Activated T-cell treated with anti-CD3 and anti-CD28 coated beads for 4 hours (primary cell): ENCODE results near the gene RET.

Experiments
- DNase-seq: peaks from one replicate; pipeline ENCODE4 v3.0.0-alpha.2; 2020

RET gene

DNA sequence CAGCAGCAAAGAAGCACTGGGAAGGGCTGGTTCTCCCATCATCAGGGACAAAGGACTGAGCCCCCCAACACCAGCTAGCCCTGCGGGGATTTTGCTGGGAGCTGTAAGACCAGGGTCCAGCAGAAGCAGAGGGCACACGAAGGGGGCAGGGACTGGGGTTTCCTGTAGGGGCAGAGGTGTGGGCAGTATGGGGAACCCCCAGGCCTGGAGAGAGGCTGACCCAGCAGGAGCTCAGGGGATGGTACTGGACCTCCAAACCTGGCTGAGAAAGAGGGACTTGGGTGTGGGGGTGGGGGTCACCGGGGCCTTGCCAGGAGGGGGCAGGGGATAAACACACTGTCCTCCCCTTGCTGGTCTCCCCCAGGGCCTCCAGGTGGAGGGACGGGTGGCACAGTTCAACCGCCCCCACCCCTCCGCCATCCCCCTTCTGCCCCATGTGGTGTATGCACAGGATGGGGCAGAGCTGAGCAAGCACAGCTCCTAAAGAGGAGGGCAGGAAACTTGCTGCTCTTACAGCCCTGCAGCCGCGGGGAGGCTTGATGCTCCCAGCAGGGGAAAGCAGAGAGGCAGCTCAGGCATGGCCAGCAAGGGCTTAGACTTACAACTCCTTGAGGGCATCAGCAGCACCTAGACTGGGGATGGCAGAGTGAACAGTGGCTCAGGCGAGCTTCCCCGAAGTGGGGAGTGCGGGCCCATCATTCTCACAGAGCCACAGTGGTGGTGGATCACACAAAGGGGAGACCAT lies 12.4 kb upstream of the RET start:
- DNase-seq: no peak

DNA sequence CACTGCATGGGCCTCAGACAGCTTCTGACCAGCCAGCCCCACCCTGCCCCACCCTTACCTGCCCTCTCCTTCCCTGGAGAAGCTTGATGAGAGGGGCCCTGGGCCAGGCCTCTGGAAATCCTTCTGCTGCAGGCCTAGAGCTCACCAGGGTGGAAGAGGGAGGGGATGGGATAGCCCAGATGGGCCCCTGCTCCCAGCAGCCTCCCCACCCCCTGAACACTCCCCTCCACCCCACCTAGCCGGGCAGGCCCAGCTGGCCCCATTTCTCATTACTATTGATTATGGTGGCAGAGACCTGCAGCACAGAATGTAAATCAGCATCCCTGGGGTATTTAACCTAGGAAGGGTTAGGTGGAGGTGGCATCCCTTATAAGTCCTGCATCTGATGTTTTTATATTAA lies 11.6 kb upstream of the RET start:
- DNase-seq: no peak

DNA sequence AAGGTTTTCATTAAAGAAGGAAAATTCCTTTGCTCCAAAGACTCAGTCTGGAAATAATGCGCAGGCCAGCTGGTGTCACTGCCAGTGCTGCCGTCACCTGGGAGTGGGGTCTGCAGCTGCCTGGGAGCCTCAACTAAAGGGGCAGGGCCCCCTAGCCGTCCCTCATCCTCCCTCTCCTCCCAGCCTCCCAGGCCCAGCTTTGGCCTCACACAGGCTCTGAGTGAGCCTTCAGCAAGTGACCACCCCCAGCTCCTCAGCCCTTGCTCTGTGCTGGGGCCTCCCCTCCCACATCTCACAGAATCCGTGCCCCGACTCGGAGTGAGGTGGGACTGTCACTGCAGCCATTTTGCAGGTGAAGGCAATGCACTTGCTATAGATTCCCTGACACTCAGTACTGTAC lies 11.1 kb upstream of the RET start:
- DNase-seq: no peak

DNA sequence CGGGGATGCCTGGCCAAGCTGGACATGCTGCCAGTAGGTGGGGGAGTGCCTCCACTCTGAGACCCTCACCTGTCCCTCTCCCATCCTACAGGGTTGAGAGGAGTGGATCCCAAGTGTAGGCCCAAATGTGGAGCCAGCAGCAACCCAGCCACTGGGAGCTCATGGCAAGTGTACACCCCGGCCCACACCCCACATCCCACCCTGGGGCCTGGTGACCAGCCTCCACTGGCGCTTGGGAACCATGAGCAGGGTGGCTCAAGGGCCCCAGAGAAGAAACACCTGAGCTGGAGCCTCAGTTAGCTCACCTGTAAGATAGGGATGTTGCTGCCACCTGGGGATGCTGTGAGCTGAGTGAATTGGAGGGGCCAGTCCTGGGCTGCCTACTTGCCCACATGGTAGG lies 10.4 kb upstream of the RET start:
- no peak for DNase-seq

DNA sequence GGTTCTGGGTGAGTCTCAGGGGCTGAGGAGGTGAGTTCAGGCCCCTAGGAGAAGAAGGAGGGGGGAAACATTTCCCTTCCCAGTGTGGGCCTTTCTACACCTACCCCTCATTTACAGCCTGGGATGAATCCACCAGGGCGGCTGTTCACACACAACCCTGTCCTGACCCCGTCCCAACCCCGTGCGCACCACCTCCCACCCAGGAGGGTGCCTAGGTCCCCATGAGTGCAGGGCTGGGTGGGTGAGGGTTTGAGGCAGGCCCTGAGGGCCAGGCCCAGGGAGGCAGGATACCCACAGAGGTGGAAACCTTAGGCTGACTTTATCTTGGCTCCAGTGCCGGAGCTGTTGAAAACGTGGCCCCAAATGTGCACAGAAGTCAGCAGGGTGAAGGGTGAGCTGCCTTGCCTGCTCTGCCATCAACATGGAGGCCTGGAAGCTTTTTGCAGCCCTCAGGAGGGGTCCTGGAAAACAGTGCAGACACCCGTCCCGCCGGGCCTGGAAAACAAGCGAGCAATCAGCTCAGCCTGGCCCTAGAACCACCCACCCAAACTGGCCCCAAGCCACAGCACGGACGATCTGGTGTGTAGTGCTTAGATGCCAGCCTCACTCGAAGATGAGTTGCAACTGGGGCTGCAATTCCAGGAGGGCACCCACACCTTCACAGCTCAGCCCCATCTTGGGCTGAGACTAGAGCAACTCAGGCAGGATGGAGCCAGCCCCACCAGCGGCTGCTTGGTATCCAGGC lies 9.3 kb upstream of the RET start:
- no peak for DNase-seq

DNA sequence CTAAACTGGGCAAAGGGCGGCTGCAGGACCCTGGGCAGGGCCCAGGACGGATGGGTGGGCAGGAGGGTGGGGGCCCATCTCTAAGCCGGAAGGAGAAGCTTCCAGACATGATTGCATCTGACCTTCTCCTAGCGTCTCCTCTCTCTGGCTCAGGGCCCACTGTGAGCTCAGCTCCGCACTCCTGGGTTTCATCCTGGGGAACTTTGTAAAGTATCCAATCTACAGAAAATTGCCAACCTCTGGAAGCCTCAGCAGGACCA lies 8.8 kb upstream of the RET start:
- DNase-seq: no peak

DNA sequence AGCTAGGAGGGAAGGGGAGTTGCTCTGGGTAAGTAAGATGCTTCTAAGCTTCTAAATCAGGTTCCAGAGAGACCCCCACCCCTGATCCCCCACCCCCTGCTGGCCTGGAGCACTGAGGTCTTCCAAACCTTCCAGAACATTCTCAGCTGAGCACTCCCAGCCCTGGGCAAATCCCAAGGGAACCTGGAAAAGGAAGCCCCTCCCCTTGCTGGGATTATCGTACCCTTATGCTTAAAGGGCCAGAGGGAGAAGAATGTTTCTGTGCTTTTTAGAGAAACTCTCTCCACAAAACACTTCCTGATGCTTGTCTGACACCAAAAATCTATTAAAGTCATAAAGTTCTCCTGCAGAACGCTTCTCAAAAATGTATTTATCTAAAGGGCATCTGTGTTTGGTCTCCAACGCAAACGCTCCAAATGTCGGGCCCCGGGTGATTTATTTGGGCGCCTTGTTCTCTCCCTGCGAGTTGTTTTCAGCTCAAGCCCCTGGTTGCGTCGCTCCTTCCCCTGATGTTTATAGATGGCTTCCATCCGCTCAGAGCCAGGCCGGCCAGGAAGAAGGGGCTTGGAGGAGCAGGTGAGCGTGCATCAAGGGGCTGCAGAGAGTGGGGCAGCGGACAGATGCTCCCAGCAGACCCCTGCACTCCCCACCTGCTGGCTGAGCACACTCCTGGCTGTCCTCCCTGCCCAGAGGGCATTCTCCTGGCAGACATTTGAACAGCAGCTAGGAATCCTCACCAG lies 8.2 kb upstream of the RET start:
- no peak for DNase-seq

DNA sequence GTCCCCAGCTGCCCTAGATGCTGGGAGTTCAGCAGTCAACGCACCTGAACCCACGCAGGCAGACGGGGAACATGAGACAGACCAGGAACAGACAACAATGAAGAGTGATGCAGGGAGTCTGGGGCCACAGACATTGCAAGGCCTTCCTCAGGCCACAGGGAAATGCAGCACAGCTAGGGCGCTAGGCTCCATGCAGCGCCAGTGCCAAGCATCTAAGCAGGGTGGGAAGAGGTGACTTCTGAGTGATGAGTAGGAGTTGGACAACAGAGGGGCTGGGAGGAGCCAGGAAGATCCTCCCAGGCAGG lies 7.7 kb upstream of the RET start:
- DNase-seq: no peak

DNA sequence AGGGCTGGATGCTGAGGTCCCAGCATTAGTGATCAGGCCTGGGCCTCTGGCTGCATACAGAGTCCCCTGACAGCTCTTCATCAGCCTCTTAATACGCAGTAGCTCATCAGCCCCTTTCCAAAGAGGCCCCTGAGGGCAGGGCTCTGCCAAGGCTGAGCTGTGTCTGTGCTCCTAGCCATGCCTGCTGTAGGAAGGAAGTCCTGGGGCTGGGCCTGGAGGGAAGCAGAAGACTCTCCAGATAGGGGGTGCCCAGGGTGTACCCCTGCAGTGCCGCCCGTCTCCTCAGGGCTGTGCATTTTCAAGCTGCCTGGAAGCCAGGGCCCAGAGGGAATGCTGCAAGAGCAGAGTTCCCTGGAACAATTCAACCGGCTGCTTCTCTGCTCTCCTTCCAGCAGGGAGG lies 7.3 kb upstream of the RET start:
- no peak for DNase-seq

DNA sequence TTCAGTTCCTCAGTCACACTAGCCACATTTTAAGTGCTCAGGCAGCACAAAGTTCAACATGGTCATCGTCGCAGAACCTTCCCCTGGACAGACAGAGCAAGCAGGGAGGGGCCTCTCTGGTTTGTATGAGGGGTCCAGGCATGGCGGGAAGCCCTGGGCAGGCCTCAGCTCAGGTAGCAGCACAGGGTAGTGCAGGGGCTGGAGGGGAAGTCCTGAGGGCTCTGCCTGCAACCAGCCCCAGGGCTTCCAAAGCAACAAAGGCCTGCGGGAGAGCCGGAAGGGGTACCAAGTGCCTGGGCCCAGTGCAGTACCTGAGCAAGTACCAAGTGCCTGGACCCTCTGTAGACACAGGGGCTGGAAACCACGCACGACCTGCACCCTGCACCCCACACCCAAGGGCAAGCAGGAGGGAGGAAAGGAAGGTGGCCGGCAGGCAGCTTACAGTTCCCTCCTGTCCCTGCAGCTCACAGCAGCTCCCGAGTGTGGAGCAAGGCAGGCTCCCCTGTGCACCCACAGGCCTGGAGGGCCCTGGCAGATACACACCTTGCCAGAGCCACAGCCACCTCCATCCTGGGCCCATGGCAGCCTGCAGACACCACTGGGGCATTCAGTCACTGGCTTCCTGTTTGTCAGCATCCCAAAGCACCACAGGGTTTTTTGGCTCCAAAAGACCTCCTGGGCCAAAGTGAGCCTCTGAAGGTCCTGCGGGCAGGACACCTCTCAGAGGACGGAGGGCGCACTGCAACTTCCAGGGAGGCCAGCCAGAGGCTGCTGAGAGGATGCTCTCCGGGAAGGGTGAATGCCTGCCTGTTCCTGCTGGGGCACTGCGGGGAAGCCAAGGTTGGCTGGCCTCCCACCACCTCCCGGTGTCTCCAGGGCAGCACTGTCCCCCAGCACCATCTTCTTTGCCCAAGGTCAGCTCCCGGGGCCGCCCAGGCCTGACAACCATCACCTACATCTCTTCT lies 6.5 kb upstream of the RET start:
- DNase-seq: no peak

DNA sequence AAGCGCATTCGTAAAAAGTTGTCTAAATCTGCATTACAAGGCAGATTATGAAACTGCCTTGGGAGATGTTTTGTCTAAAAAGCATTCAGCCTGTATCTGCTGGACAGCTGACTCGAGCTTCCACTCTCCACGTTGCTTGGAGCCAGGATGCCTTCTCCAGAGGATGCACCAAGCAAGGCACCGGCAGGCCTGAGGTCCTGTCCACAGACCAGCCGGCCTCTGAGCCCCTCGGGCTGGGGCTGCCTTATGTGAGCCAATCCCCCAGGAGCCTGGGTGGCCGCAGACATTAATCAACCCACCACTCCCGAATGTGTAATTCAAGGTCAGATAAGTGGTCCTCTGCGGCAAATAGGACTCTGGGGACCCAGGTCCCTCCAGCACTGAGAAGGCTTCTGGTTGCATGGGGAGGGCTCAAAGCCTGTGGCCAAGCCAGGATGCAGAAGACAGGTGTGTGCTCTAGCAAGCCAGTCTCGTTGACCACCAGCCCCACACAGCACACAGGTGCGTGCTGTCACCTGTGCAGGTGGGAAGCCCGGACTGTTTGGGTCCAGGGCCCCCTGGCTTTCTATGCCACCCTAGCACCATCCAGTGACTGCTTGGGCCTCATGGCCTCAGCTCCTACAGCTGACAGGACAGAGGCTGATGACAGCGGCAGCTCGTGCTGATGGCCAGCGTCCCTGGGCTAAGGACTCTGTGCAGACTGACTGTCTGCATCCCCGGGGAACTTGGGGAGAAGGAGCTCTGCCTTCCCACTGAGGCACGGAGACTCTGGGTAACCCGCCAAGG lies 4.8 kb upstream of the RET start:
- no peak for DNase-seq

DNA sequence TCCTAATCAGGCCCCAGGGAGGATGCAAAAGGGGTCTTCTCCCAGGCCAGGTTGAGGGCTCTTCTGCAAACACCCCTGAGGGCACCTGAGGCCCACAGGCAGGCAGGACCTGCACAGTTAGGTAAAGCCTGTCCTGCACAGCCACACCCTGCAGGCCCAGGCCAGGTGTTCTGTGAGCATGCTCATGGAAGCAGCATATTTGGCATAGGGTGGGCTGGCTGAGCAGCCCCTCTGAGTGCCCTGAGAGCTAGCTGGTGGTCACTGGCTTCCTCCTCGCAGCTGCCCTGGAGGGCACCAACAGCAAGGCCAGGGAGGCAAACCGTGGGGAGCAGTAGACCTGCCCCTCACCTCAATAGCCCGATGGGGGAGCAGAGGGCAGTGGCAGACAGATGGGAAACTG lies 3.7 kb upstream of the RET start:
- no peak for DNase-seq

DNA sequence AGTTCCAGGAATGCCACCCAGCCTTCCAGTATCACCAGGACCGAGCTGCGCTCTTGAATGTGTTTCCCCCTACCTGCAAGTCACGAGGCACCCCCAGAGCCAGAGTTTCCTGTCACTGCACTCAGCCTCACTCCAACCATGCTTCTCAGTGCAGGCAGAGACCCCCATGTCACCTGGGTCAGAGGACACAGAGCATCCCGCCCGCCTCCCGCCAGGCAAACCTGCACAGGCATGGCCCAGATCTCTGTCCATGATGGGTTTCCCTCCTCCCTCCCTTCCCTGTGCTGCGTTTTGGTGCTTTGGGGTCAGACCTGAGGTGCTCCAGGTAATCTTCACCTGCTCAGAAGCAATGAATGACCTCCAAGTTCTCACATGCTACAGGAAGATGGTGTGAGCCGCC lies 3.1 kb upstream of the RET start:
- DNase-seq: no peak

DNA sequence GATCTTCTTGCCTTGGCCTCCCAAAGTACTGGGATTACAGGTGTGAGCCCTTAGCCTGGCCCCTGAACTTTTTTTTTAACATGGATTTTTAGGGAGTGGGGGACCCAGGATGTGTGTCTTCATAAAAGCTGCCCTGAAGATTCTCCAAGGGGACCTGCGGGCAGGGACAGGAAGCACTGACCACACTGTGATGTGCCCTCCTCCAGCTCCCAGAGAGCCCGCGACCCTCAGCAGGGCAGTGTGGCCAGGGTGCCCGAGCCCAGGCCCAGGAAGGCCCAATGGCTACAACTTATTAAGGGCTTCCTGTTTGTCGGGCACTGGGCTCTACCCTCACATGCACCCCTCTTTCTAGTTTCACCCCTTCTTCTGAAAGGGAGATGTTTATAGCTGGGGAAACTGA lies 2.5 kb upstream of the RET start:
- no peak for DNase-seq

DNA sequence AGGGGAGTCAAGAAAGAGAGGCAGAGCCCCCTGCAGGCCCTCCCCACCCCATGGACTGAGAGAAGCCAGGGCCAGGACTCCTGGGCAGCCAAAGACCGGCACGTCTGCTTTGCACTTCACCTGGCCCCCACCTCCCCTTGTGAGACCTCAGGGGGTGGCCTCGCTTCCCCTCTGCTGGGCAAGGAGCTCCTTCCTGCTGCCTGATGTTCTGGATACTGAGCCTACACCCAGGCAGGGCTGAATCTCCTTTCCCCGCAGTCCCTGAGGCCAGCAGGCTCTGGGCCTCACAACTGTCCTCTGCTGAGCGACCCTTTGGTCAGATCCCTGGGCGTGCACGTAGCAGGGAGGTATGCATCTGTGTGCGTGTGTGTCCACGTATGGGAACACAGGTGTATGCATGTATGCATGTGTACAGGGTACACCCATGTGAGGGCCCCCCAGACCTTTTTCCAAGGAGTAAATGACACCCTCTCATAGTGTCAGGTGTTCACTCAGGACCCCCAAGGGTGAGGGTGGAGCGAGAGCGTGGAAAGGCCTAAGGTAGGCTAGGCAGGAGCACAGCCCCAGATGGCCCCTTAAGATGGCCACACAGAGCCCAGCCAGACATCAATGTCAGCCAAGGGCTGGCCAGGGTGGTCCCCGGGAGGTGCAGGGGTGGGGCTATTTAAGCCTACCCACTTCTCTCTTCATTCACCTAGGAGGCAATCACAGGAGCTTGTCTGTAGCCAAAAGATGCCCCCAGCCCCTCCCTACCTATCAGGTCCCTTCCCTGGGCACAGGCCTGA lies 1.9 kb upstream of the RET start:
- DNase-seq: no peak

DNA sequence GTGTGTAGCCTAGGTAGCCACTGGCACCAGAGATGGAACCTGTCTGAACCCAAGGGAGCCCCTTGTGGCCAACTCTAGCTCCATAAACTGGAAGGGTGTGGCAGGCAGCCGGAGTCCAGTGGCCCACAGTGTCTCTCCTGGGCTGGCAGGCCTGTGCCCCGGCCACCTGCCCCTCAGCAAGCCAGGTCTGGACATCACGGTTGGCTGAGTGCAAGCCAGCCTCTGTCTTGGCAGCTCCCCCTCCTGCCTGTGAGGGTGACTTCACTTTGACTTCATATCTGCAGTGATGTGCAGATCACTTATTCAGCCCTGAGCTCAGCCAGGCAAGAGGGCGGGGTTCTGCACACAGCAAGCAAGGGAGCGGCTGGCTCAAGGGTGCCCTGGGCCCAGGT lies 1.3 kb upstream of the RET start:
- DNase-seq: no peak

DNA sequence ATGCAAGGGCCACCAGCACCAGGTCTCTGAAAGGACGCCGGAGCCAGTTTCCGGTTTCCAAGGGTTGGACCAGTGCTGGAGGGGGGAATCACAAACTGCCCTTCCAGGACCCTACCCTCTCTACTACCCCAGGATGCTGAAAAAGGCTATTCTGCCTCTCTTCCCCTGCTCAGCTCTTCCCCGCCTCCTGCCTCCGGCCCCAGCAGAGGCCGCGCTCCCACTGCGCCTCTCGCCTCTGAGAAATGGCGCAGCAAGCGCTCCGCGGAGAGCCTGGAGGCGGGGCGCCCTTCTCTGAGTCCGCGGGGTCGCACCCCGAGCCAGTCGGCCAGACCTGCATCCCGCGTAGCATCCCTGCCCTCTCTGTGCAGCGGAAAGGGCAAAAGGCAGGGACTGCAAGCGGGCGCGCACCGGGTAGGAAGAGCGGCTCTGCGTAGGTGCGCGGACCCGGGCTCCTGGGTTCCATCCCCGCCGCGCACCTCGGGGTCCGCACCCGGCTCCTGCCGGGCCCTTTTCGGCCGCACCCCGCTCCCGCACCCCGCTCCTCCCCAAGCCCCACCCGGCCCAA lies 476 bp upstream of the RET start:
- DNase-seq: no peak

DNA sequence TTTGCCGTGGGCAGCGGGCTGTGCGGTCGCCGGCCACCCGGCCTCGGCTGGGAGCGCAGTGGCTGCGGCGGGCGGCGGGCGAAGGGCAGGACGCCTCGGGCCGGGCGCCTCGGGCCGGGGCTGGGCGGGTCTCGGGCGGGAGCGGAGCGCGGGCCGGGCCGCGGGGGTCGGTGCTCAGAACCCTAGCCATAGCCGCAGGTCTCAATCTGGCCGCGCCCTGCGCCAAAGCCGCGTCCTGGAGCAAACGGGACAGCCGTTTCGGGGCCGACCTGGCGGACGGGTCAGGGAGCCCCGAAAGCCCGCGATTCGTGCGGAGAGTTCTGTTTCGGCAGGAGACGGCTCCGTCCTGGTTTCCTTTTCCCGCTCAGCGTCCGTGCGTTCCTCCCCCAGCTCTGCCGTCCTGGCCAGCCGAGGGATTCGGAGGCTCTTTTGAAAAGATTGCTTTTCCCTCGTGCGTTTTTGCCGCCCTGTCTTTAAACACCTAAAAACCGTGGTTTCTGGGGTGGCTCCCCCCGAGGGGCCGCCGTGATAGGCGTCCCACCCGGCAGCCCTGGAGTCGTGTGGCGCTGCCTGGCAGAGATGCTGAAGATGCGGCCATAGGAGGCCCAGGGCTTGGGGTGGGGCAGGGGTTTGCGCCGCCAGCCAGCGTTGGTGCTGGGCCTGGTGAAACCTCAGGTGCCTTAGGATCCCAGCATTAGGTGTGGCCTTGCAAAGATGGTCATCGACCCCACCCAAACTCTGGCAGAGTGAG lies 727 bp downstream of the RET start:
- no peak for DNase-seq

DNA sequence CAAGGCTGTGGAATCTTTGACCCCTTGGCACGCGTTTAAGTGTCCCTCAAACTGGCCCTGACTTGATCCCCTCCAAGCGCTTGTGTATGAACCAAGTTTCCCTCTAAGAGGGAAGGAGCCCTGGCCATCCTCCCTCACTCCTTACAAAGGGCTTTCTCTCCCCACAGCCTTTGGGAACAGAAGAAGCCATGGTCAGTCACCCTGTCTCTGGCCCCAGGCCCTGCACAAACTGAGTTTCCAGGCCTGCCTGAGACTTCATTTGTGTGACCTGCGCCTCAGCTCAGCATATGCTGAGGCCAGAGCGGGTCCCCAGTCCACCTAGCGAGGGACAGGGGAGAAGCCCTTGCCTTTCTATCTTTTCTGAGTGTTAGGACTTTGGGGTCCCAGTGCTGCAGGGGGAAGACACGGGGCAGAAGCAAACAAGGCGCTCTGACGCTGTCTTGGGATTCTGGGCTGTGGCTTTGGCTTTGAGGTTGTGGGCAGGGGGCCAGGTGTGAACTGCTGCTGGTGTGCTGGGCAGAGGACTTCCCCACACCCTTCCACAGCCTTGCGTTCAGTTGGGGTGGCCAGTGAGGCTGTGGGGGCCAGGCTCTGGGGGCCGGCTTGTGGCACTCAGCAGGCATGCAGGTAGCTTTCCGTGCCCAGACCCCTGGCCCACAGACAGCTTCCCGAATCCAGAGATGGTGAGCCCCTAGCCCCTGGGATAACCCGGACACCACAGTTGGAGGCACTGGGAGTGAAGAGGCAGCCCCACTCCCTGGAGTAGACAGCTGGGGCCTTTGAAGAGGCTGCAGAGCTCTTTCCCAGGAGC lies 1.5 kb downstream of the RET start:
- no peak for DNase-seq

DNA sequence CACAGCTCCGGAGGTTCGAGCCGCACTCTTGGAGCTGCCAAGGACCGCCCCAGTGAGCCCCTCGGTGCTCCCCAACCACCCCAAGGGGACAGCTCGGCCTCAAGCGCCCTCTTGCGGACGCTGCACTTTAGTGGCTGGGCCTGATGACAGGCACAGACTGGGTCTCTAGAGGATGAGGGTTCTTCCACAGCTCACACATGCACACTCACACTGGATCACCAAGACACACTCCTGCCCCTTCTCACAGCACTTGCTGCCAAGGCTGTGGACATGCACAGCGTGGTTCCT lies 2.1 kb downstream of the RET start:
- no peak for DNase-seq
